PC-9 (cell line): ENCODE measurements around the gene DES.

ENCODE experiments used
- EZH2 ChIP-seq: fragments of 200-600 bp; sonication (generic); IDR thresholded peaks from 2 replicates; pipeline ENCODE4 v1.8.0; 2017; ENCODE audit warnings: antibody characterized with exemption, low read depth
- TF ChIP-seq, protein P1 (sequence below): fragments of 200-600 bp; sonication (generic); conservative IDR thresholded peaks from 2 replicates; pipeline ENCODE4 v1.6.1; 2017; ENCODE audit warnings: mixed run types, antibody characterized with exemption, mild to moderate bottlenecking, moderate library complexity

DNA sequence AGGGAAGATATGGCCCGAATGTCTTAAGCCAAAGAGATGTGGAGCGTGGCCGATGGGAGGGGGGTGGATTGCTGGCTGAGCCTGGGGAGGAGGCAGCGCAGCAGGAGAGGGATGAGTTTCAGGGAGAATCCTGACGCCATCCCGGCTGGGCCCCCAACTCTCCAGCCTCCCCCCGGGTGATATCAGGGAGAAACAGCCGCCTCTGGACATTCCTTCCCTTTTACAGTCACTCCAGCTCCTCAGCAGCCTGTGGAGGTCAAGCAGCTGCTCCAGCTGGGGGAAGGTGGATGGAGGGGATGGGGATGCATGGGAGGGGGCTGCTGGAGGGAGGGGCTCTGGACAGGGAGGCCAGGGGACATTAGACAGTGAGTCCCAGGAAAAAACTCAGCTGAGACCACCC is 9.5 kb upstream of the DES start:
- TF ChIP-seq EZH2: no peak
- TF ChIP-seq, protein P1, sequence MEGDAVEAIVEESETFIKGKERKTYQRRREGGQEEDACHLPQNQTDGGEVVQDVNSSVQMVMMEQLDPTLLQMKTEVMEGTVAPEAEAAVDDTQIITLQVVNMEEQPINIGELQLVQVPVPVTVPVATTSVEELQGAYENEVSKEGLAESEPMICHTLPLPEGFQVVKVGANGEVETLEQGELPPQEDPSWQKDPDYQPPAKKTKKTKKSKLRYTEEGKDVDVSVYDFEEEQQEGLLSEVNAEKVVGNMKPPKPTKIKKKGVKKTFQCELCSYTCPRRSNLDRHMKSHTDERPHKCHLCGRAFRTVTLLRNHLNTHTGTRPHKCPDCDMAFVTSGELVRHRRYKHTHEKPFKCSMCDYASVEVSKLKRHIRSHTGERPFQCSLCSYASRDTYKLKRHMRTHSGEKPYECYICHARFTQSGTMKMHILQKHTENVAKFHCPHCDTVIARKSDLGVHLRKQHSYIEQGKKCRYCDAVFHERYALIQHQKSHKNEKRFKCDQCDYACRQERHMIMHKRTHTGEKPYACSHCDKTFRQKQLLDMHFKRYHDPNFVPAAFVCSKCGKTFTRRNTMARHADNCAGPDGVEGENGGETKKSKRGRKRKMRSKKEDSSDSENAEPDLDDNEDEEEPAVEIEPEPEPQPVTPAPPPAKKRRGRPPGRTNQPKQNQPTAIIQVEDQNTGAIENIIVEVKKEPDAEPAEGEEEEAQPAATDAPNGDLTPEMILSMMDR: no peak
